Endothelial cell (in vitro differentiated cells): ENCODE data around the gene HOXA10. TPM values are rescaled to one million over a fixed set of nuclear protein-coding genes. Genes with fewer than 3 reads are reported as not detected.

Experiments
- DNase-seq: peaks from one replicate; pipeline ENCODE4 v3.0.0; 2021; ENCODE audit warnings: low spot score
- H3K27ac Mint-ChIP-seq: one replicate; pipeline ENCODE4 v1.8.0; 2021; ENCODE audit warnings: mixed read lengths, inconsistent platforms; ENCODE audit not compliant: unreplicated experiment
- H3K27me3 Mint-ChIP-seq: one replicate; pipeline ENCODE4 v1.8.0; 2021; ENCODE audit warnings: mild to moderate bottlenecking, moderate library complexity, mixed read lengths, inconsistent platforms; ENCODE audit not compliant: unreplicated experiment
- H3K36me3 Mint-ChIP-seq: one replicate; pipeline ENCODE4 v1.8.0; 2021; ENCODE audit warnings: mild to moderate bottlenecking, low read depth, mixed read lengths, inconsistent platforms; ENCODE audit not compliant: unreplicated experiment
- H3K4me1 Mint-ChIP-seq: one replicate; pipeline ENCODE4 v1.8.0; 2021; ENCODE audit warnings: mild to moderate bottlenecking, mixed read lengths, inconsistent platforms; ENCODE audit not compliant: unreplicated experiment
- H3K4me3 Mint-ChIP-seq: one replicate; pipeline ENCODE4 v1.8.0; 2021; ENCODE audit warnings: mild to moderate bottlenecking, mixed read lengths, inconsistent platforms; ENCODE audit not compliant: unreplicated experiment
- H3K9me3 Mint-ChIP-seq: one replicate; pipeline ENCODE4 v1.8.0; 2021; ENCODE audit warnings: mixed read lengths, inconsistent platforms; ENCODE audit not compliant: unreplicated experiment
- total RNA-seq: library from RNA; stranded (reverse); fragmentation: NEBNext Ultra II Directional; extraction: Animal tissue kit (Norgen Biotek cat#: 25700); gene quantifications from one replicate; pipeline ENCODE4 v1.2.1, GENCODE V29; 2021; ENCODE audit not compliant: unreplicated experiment
- TF ChIP-seq, protein P1 (sequence below): fragments of 200-600 bp; sonication (generic); IDR thresholded peaks from one replicate; pipeline ENCODE4 v1.5.0; 2021; ENCODE audit warnings: antibody characterized with exemption; ENCODE audit not compliant: unreplicated experiment

Gene HOXA10
- total RNA-seq, 1 donor from 2014 or later = not detected

DNA sequence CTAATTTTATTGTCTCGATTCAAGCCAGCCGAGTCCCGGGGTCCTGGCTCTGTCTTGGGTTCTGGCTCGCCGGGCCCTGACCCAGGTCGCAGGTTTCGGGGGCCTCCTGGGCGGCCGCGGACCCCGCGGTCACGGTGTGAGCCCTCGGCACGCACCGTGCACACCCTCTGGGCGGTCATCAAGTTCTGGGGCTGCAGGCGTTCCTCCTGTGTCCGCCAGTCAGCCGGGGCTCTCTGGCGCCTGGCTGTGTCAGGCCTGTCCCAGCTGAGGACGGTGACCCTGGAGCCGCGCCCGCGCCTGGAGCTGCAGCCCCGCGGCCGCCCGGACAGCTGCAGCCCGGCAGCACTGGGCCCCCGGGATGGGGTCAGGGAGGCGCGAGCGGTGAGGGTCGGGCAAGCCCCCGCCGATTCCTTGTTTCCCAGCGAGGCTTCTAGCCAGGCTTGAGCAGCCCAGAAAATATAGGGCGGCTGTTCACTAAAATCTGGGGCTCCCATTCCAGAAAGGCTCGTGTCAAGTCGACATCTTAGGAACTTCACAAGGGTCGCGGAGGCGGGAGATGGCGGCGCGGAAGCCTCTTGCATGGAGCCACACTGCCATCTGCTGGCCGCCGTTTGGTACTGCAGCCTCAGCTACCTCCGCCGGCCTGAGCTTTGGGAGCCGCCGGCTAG lies 13.4 kb downstream of the HOXA10 start:
- Mint-ChIP-seq H3K36me3 (peaks cover 5% of the 10 kb centered on the region), H3K27ac (no peak overlapping the region), H3K4me3 (no peak overlapping the region), H3K9me3 (no peaks in the 10 kb centered on the region), H3K27me3 (peaks cover 36% of the 10 kb centered on the region), H3K4me1 (peaks cover 13% of the 10 kb centered on the region)
- peak; percentile 93 for DNase-seq
- TF ChIP-seq, protein P1, sequence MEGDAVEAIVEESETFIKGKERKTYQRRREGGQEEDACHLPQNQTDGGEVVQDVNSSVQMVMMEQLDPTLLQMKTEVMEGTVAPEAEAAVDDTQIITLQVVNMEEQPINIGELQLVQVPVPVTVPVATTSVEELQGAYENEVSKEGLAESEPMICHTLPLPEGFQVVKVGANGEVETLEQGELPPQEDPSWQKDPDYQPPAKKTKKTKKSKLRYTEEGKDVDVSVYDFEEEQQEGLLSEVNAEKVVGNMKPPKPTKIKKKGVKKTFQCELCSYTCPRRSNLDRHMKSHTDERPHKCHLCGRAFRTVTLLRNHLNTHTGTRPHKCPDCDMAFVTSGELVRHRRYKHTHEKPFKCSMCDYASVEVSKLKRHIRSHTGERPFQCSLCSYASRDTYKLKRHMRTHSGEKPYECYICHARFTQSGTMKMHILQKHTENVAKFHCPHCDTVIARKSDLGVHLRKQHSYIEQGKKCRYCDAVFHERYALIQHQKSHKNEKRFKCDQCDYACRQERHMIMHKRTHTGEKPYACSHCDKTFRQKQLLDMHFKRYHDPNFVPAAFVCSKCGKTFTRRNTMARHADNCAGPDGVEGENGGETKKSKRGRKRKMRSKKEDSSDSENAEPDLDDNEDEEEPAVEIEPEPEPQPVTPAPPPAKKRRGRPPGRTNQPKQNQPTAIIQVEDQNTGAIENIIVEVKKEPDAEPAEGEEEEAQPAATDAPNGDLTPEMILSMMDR = peak; percentile 100

DNA sequence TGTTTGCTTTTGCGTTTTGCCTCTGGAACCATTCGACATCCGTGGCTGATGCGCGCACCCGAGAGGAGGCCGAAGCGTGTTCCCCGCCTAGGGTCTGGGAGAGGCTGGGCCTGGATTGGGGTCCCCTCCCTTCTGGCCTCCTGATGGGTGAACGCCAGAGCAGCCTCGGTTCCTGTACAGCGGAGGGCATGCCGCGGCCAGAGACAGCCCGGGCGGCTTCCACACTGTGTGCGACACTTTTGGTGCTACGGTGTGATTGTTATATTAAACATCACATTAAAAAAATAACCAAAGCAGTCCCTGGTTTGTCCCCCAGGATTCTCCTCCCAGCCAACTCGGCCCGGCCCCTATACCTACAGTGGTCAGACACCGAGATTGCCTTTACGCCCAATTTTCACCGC lies 14.0 kb downstream of the HOXA10 start:
- Mint-ChIP-seq H3K27me3 (peaks cover 38% of the 10 kb centered on the region), H3K36me3 (peaks cover 3% of the 10 kb centered on the region), H3K4me3 (no peak overlapping the region), H3K27ac (no peak overlapping the region), H3K9me3 (no peaks in the 10 kb centered on the region), H3K4me1 (peaks cover 14% of the 10 kb centered on the region)
- TF ChIP-seq, protein P1 = no peak
- no peak for DNase-seq

DNA sequence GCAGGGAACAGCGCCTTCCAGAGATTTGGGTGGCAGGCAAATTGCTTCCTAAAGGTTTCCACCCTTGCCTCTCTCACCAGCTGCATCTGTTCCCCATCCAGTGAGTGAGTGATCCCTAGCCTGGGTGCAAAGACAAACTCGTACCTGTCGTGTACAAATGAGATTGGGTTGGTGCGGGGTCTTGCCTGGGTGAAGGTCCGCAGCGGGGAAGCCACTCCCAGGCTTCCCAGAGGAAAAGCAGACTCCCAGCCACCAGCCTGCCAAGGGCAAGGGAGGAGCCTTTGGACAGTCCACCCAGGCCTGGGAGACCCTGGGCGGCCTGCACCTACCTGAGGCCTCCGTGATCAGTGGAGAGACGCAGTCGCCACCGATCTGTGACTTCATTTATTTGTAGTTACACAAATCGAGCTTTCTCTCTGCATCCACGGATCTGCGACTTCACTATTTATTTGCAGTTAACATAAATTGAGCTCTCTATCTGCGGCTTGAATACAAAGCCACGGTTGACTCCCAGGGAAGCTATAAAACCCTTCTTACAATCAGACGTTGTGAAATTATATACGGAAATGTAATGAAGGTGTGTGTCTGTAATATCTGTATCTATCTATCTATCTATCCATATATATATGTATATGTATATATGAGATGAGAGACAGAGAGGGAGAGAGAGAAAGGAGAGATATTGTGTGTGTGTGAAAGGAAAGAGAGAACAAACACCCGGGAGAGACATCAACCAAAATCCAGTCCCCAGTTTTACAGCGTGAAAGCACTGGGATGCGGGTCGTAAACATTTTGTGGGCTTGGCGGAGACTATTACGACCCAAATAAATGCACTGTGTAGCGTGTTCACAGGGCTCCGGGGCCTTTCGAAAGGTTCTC lies 14.6 kb downstream of the HOXA10 start:
- no peak for DNase-seq
- peaks cover 3% of the 10 kb centered on the region for H3K36me3 Mint-ChIP-seq
- peak overlapping the region; percentile 1 for H3K4me3 Mint-ChIP-seq
- H3K27ac Mint-ChIP-seq = no peak overlapping the region
- TF ChIP-seq, protein P1 = no peak
- no peaks in the 10 kb centered on the region for H3K9me3 Mint-ChIP-seq
- H3K27me3 Mint-ChIP-seq = peaks cover 41% of the 10 kb centered on the region
- H3K4me1 Mint-ChIP-seq = peaks cover 17% of the 10 kb centered on the region

DNA sequence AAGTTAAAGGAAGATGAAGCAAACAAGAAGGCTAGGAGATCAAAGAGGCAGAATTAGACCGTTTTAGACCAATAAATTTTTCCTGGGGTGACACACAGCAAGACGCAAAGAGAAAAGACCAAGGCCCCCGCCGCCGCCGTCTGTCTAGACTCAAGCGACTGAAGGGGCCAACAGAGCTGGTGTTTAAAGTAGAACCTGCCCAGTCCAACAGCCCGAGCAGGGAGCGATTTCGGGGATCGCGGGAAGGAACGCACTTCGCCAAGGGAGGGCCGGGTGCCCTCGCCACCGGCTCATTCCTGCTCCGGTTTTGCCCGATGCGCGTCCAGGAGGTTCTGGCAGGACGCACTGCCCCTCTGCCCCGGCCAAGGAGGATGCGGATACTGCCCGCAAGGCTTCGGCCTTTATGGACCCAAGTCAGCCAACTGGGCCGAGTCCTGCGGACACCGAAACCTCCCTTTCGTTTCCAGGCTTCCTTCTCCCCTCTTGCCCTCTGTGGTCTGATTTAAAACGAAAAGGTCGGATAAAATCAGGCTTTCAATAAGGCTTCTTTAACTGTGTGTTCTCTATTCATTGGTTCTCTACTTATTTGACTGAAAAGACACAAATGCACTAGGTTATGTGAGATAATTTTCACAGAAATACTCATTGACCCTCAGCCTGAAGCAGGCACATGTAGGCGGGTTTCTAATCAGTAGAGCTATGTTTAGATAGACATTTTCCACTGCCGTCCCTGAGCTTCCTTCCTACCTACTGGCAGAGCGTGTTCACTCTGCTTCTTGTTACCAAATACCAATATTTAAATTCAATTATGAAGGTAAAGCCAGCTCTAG lies 15.5 kb downstream of the HOXA10 start:
- Mint-ChIP-seq H3K36me3 (peaks cover 3% of the 10 kb centered on the region), H3K27ac (no peak overlapping the region), H3K27me3 (peaks cover 41% of the 10 kb centered on the region), H3K4me1 (peaks cover 13% of the 10 kb centered on the region), H3K9me3 (no peaks in the 10 kb centered on the region), H3K4me3 (no peak overlapping the region)
- TF ChIP-seq, protein P1 = no peak
- no peak for DNase-seq
